Measurements from ENCODE around the gene CBLB. TPM values are rescaled to one million over a fixed set of nuclear protein-coding genes. Genes with fewer than 3 reads are reported as not detected.

Gene CBLB
- polyA plus RNA-seq, 2 donors = 3.8 to 4.8 TPM

- peaks cover 4 to 12% of the 10 kb centered on the region in 2 donors for H3K36me3 ChIP-seq (ENCODE audit: control insufficient read depth in 2 of 2, insufficient read depth in 2 of 2, low read length in 1 of 2)
- H3K27ac ChIP-seq (ENCODE audit: low read depth in 2 of 2, low read length in 1 of 2) = no peak overlapping the region
- 83% methylated on average over 5 of the region's 5 CpGs for WGBS, 2 donors
- no peaks in the 10 kb centered on the region for H3K4me1 ChIP-seq (ENCODE audit: control insufficient read depth in 2 of 2, insufficient read depth in 2 of 2, low read length in 1 of 2)
- no peaks in the 10 kb centered on the region for H3K9me3 ChIP-seq (ENCODE audit: control insufficient read depth in 2 of 2, insufficient read depth in 1 of 2, low read depth in 1 of 2, low read length in 1 of 2)
- H3K4me3 ChIP-seq (ENCODE audit: low read depth in 1 of 2, low read length in 2 of 2) = no peak overlapping the region
- no peaks in the 10 kb centered on the region for H3K27me3 ChIP-seq (ENCODE audit: control insufficient read depth in 1 of 2, insufficient read depth in 2 of 2, low read length in 2 of 2)
These were observed 192.1 kb downstream of the CBLB start for GRCh38 chr3:105676621-105677300.

- peaks cover 0 to 12% of the 10 kb centered on the region in 2 donors for H3K36me3 ChIP-seq (ENCODE audit: control insufficient read depth in 2 of 2, insufficient read depth in 2 of 2, low read length in 1 of 2)
These were observed 194.3 kb downstream of the CBLB start for GRCh38 chr3:105674437-105675065.

GRCh38 chr3:105672996-105673395, 195.8 kb downstream of the CBLB start:
- Histone ChIP-seq H3K4me1 (ENCODE audit: control insufficient read depth in 2 of 2, insufficient read depth in 2 of 2, low read length in 1 of 2) (no peaks in the 10 kb centered on the region), H3K4me3 (ENCODE audit: low read depth in 1 of 2, low read length in 2 of 2) (no peak overlapping the region), H3K9me3 (ENCODE audit: control insufficient read depth in 2 of 2, insufficient read depth in 1 of 2, low read depth in 1 of 2, low read length in 1 of 2) (no peaks in the 10 kb centered on the region), H3K36me3 (ENCODE audit: control insufficient read depth in 2 of 2, insufficient read depth in 2 of 2, low read length in 1 of 2) (peaks cover 0 to 10% of the 10 kb centered on the region in 2 donors), H3K27ac (ENCODE audit: low read depth in 2 of 2, low read length in 1 of 2) (no peak overlapping the region), H3K27me3 (ENCODE audit: control insufficient read depth in 1 of 2, insufficient read depth in 2 of 2, low read length in 2 of 2) (no peaks in the 10 kb centered on the region)
- WGBS, 2 donors = 91 to 98% methylated on average over 5 of the region's 5 CpGs

More at GRCh38 chr3:105674437-105675065, 194.3 kb downstream of the CBLB start:
- Histone ChIP-seq H3K27ac (ENCODE audit: low read depth in 2 of 2, low read length in 1 of 2) (no peak overlapping the region), H3K4me3 (ENCODE audit: low read depth in 1 of 2, low read length in 2 of 2) (no peak overlapping the region), H3K4me1 (ENCODE audit: control insufficient read depth in 2 of 2, insufficient read depth in 2 of 2, low read length in 1 of 2) (no peaks in the 10 kb centered on the region), H3K9me3 (ENCODE audit: control insufficient read depth in 2 of 2, insufficient read depth in 1 of 2, low read depth in 1 of 2, low read length in 1 of 2) (no peaks in the 10 kb centered on the region), H3K27me3 (ENCODE audit: control insufficient read depth in 1 of 2, insufficient read depth in 2 of 2, low read length in 2 of 2) (no peaks in the 10 kb centered on the region)

GRCh38 chr3:105662306-105662705, 206.5 kb downstream of the CBLB start:
- Histone ChIP-seq H3K27ac (ENCODE audit: low read depth in 2 of 2, low read length in 1 of 2) (no peak overlapping the region), H3K36me3 (ENCODE audit: control insufficient read depth in 2 of 2, insufficient read depth in 2 of 2, low read length in 1 of 2) (no peaks in the 10 kb centered on the region), H3K4me3 (ENCODE audit: low read depth in 1 of 2, low read length in 2 of 2) (no peak overlapping the region), H3K27me3 (ENCODE audit: control insufficient read depth in 1 of 2, insufficient read depth in 2 of 2, low read length in 2 of 2) (no peaks in the 10 kb centered on the region), H3K4me1 (ENCODE audit: control insufficient read depth in 2 of 2, insufficient read depth in 2 of 2, low read length in 1 of 2) (no peaks in the 10 kb centered on the region), H3K9me3 (ENCODE audit: control insufficient read depth in 2 of 2, insufficient read depth in 1 of 2, low read depth in 1 of 2, low read length in 1 of 2) (no peaks in the 10 kb centered on the region)

GRCh38 chr3:105661461-105661860, 207.4 kb downstream of the CBLB start:
- Histone ChIP-seq H3K27me3 (ENCODE audit: control insufficient read depth in 1 of 2, insufficient read depth in 2 of 2, low read length in 2 of 2) (no peaks in the 10 kb centered on the region), H3K9me3 (ENCODE audit: control insufficient read depth in 2 of 2, insufficient read depth in 1 of 2, low read depth in 1 of 2, low read length in 1 of 2) (no peaks in the 10 kb centered on the region), H3K4me3 (ENCODE audit: low read depth in 1 of 2, low read length in 2 of 2) (no peak overlapping the region), H3K36me3 (ENCODE audit: control insufficient read depth in 2 of 2, insufficient read depth in 2 of 2, low read length in 1 of 2) (no peaks in the 10 kb centered on the region), H3K4me1 (ENCODE audit: control insufficient read depth in 2 of 2, insufficient read depth in 2 of 2, low read length in 1 of 2) (no peaks in the 10 kb centered on the region), H3K27ac (ENCODE audit: low read depth in 2 of 2, low read length in 1 of 2) (no peak overlapping the region)
- WGBS, 2 donors = 85 to 89% methylated on average over 3 of the region's 3 CpGs

GRCh38 chr3:105656651-105657504, 211.9 kb downstream of the CBLB start:
- Histone ChIP-seq H3K4me3 (ENCODE audit: low read depth in 1 of 2, low read length in 2 of 2) (no peak overlapping the region), H3K9me3 (ENCODE audit: control insufficient read depth in 2 of 2, insufficient read depth in 1 of 2, low read depth in 1 of 2, low read length in 1 of 2) (no peaks in the 10 kb centered on the region), H3K4me1 (ENCODE audit: control insufficient read depth in 2 of 2, insufficient read depth in 2 of 2, low read length in 1 of 2) (no peaks in the 10 kb centered on the region), H3K36me3 (ENCODE audit: control insufficient read depth in 2 of 2, insufficient read depth in 2 of 2, low read length in 1 of 2) (no peaks in the 10 kb centered on the region), H3K27ac (ENCODE audit: low read depth in 2 of 2, low read length in 1 of 2) (no peak overlapping the region), H3K27me3 (ENCODE audit: control insufficient read depth in 1 of 2, insufficient read depth in 2 of 2, low read length in 2 of 2) (no peaks in the 10 kb centered on the region)
- 85 to 86% methylated on average over 1 of the region's 1 CpG for WGBS, 2 donors

- Histone ChIP-seq H3K36me3 (ENCODE audit: control insufficient read depth in 2 of 2, insufficient read depth in 2 of 2, low read length in 1 of 2) (no peaks in the 10 kb centered on the region), H3K4me1 (ENCODE audit: control insufficient read depth in 2 of 2, insufficient read depth in 2 of 2, low read length in 1 of 2) (no peaks in the 10 kb centered on the region), H3K4me3 (ENCODE audit: low read depth in 1 of 2, low read length in 2 of 2) (no peak overlapping the region), H3K9me3 (ENCODE audit: control insufficient read depth in 2 of 2, insufficient read depth in 1 of 2, low read depth in 1 of 2, low read length in 1 of 2) (no peaks in the 10 kb centered on the region), H3K27me3 (ENCODE audit: control insufficient read depth in 1 of 2, insufficient read depth in 2 of 2, low read length in 2 of 2) (no peaks in the 10 kb centered on the region), H3K27ac (ENCODE audit: low read depth in 2 of 2, low read length in 1 of 2) (no peak overlapping the region)
- WGBS, 2 donors = 93 to 96% methylated on average over 3 of the region's 3 CpGs
These were observed 214.9 kb downstream of the CBLB start for GRCh38 chr3:105653868-105654267.

- no peaks in the 10 kb centered on the region for H3K36me3 ChIP-seq (ENCODE audit: control insufficient read depth in 2 of 2, insufficient read depth in 2 of 2, low read length in 1 of 2)
- no peaks in the 10 kb centered on the region for H3K4me1 ChIP-seq (ENCODE audit: control insufficient read depth in 2 of 2, insufficient read depth in 2 of 2, low read length in 1 of 2)
- 27 to 32% methylated on average over 1 of the region's 1 CpG for WGBS, 2 donors
- no peak overlapping the region for H3K27ac ChIP-seq (ENCODE audit: low read depth in 2 of 2, low read length in 1 of 2)
- H3K4me3 ChIP-seq (ENCODE audit: low read depth in 1 of 2, low read length in 2 of 2) = no peak overlapping the region
- H3K27me3 ChIP-seq (ENCODE audit: control insufficient read depth in 1 of 2, insufficient read depth in 2 of 2, low read length in 2 of 2) = no peaks in the 10 kb centered on the region
- no peaks in the 10 kb centered on the region for H3K9me3 ChIP-seq (ENCODE audit: control insufficient read depth in 2 of 2, insufficient read depth in 1 of 2, low read depth in 1 of 2, low read length in 1 of 2)
These were observed 215.6 kb downstream of the CBLB start for GRCh38 chr3:105653166-105653565.

GRCh38 chr3:105649480-105649879, 219.3 kb downstream of the CBLB start:
- Histone ChIP-seq H3K4me3 (ENCODE audit: low read depth in 1 of 2, low read length in 2 of 2) (no peak overlapping the region), H3K9me3 (ENCODE audit: control insufficient read depth in 2 of 2, insufficient read depth in 1 of 2, low read depth in 1 of 2, low read length in 1 of 2) (no peaks in the 10 kb centered on the region), H3K36me3 (ENCODE audit: control insufficient read depth in 2 of 2, insufficient read depth in 2 of 2, low read length in 1 of 2) (no peaks in the 10 kb centered on the region), H3K4me1 (ENCODE audit: control insufficient read depth in 2 of 2, insufficient read depth in 2 of 2, low read length in 1 of 2) (no peaks in the 10 kb centered on the region), H3K27ac (ENCODE audit: low read depth in 2 of 2, low read length in 1 of 2) (no peak overlapping the region), H3K27me3 (ENCODE audit: control insufficient read depth in 1 of 2, insufficient read depth in 2 of 2, low read length in 2 of 2) (no peaks in the 10 kb centered on the region)
- WGBS, 2 donors = 75 to 78% methylated on average over 3 of the region's 3 CpGs

Data from esophagus (tissue), 2 donors.